Prostate gland (tissue), 2 donors: ENCODE data around the gene SPTBN1.

Experiments used
- CTCF ChIP-seq, 4 experiments: fragments of 200-600 bp in 2 of 4; fragments of 450-650 bp in 2 of 4; sonication (generic) in 2 of 4; IDR thresholded peaks; 1 replicate in 3 of 4; 2 replicates in 1 of 4; pipeline ENCODE4 v1.5.1; 2016 to 2019; ENCODE audit warnings: antibody characterized with exemption in 4 of 4, mild to moderate bottlenecking in 2 of 4, moderate library complexity in 2 of 4
- POLR2A ChIP-seq: fragments of 450-650 bp; IDR thresholded peaks from one replicate; pipeline ENCODE4 v1.6.1; 2016; ENCODE audit warnings: antibody characterized with exemption, mild to moderate bottlenecking
- POLR2AphosphoS5 ChIP-seq: sonication (generic); formaldehyde crosslinking; IDR thresholded peaks from one replicate; pipeline ENCODE4 v1.6.1; 2017; ENCODE audit warnings: antibody characterized with exemption

DNA sequence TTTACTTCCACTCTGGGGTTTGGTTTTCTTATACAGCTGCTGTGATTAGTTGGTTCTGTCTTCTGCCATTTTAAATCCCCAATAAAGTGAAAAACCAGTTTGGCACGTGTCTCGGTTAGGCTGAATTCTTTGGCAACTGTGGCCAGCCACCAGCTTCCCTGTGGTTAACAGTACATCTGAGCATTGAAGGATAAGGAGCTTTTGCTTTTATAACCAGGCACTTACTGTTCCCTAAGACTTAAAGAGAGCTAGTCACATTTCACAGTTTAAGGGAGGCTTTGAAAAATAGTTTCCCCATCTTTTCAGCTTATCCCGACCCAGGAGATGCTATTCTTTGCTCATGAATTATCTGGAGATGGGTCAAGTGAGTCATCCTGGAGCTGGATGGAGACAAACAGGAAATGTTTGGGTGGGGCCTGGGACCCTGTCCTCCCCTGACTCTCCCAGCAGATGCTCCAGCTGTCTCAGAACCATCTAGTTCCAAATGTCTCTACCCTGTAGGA, 210.1 kb downstream of the SPTBN1 start:
- TF ChIP-seq CTCF (IDR thresholded peaks at IDR 0.05) (no peak), POLR2AphosphoS5 (peak; percentile 63), POLR2A (no peak)
